GM19043 (cell line): ENCODE results near the gene NOP53.
"Not testable (repeated sequence)": the region's sequence is repeated elsewhere in the genome, so short reads cannot be mapped to it uniquely, and the experiment has no call there.

Experiments used
- ATAC-seq: cut with Tn5 transposase; IDR thresholded peaks from one replicate; pipeline ENCODE4 v1.9.1; 2021; ENCODE audit warnings: low read depth; ENCODE audit not compliant: unreplicated experiment

The NOP53 gene

DNA sequence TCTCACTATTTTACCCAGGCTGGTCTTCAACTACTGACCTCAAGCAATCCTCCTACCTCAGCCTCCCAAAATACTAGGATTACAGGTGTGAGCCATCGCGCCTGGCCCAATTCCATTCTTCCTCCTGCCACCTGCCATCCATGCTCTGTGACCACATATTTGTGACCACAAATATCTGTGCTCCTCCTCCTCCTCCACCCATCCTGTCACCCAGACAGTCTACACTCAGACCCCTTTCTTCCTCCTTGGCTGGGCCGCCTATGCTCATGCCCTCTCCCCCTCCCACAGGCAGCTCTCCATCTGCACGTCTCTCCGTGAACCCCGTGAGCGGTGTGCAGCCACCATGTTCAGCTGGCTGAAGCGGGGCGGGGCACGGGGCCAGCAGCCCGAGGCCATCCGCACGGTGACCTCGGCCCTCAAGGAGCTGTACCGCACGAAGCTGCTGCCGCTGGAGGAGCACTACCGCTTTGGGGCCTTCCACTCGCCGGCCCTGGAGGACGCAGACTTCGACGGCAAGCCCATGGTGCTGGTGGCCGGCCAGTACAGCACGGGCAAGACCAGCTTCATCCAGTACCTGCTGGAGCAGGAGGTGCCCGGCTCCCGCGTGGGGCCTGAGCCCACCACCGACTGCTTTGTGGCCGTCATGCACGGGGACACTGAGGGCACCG, 28.9 kb upstream of the NOP53 start:
- no peak for ATAC-seq

DNA sequence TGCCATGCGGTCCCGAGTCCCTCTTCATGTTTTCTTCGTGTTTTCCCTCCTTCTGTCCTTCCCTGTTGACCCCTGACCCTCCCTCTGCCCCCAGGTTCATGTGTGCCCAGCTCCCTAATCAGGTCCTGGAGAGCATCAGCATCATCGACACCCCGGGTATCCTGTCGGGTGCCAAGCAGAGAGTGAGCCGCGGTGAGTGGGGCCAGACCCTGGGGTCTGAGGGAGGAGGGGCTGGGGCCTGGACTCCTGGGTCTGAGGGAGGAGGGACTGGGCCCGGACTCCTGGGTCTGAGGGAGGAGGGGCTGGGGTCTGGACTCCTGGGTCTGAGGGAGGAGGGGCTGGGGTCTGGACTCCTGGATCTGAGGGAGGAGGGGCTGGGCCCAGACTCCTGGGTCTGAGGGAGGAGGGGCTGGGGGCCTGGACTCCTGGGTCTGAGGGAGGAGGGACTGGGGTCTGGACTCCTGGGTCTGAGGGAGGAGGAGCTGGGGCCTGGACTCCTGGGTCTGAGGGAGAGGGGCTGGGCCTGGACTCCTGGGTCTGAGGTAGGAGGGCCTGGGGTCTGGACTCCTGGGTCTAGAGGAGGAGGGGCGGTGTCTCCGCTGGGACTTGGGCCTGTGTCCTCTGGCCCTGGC, 26.8 kb upstream of the NOP53 start:
- ATAC-seq: not testable (repeated sequence)

DNA sequence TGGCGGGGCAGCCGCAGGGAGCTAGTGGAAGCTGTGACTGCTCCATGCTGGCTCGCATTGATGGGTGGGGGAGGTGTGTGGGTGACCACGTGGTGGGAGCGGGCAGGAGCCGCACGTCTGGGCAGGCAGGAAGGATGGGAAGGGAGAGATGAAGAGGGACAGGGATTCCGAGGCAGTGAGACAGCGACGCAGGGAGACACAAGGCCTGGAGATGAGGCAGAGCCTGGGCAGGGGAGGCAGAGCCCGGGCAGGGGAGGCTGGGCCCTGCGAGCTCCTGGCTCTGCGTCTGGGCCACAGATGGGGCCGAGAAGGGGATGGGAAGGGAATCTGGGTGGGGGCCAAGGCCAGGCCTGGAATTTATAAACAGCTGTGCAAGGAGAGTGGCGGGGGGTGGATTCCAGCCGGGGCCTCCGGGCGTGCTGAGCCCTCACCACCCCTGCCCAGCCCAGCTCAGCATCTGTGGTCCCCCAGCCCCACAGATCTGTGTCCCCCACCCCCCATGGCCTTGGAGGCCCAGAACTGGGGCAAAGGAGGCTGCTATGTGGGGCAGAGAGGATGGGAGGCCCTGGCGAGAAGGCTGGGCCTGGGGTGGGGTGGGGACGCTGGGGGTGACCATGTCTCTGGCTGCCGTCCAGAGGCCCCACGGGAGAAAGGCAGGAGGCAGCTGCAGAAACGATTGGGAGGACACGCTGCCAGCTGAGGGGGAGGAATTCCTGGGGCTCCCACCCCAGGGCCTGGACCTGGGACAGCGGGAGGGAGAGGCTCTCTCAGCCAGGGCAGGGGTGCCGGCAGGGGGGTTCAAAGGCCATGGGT, 26.1 kb upstream of the NOP53 start:
- no peak for ATAC-seq

DNA sequence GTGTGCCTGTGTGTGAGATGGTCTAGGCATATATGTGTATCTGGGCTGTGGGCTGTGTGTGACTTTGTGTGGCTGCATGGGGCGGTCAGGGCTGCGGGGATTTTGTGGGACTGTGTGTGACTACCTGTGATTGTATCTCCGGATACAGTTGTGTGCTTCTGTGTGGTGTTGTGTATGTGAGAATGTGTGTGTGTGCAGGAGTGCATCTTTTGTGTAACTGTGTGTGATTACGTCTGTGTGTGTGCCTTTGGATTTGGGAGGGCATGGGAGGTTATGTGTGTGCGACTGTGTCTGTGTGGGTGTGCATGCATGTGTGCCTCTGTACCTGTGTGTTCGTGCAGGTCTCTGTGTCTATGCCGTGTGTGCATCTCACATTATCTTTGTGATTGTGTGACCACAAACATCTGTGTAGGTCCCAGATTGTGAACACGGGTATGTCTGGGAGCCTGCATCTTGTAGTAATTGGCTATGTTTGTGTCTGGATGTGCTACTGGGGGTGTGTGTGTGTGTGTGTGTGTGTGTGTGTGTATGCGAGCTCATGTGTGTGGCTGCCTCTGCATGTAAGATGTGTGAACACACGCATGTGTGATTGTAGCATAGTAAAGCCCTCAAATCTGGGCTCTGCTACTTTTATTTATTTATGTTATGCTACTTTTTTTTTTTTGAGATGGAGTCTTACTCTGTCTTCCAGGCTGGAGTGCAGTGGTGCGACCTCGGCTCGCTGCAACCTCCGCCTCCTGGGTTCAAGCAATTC, 24.5 kb upstream of the NOP53 start:
- no peak for ATAC-seq

DNA sequence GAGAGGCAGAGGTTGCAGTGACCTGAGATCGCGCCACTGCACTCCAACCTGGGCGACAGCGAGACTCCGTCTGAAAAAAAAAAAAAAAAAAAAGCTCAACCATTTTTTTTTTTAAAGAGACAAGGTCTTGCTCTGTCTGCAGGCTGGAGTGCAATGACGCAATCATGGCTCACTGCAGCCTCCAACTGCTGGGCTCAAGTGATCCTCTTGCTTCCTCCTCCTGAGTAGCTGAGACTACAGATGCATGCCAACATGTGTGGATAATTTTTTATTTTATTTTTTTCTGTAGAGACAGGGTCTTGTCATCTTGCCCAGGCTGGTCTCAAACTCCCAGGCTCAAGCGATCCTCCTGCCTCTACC, 21.8 kb upstream of the NOP53 start:
- ATAC-seq: no peak

DNA sequence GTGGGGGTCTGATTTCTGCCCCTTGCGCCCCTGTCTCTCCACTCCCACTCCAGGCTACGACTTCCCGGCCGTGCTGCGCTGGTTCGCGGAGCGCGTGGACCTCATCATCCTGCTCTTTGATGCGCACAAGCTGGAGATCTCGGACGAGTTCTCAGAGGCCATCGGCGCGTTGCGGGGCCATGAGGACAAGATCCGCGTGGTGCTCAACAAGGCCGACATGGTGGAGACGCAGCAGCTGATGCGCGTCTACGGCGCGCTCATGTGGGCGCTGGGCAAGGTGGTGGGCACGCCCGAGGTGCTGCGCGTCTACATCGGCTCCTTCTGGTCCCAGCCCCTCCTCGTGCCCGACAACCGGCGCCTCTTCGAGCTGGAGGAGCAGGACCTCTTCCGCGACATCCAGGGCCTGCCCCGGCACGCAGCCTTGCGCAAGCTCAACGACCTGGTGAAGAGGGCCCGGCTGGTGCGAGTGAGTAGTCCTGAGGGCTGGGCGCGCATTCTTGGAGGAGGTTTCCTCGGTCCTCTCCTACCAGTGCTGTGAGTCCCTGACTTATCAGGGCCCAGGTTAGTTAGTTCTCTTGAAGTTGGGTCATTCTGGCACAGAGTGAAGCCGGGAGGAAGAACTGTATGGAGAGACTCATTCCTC, 19.5 kb upstream of the NOP53 start:
- no peak for ATAC-seq

DNA sequence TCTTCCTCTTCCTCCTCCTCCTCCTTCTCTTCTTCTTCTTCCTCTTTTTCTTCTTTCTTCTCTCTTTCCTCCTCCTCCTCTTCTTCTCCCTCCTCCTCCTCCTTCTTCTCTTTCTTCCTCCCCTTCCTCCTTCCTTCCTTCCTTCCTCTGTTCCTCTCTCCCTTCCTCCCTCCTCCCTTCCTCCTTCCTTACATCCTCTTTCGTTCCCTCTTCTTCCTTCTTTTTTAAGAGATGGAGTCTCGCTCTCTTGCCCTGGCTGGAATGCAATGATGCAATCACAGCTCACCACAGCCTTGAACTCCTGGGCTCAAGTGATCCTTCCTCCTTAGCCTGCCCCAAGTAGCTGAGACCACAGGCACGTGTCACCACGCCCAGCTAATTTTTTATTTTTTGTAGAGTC, 18.9 kb upstream of the NOP53 start:
- ATAC-seq: no peak

DNA sequence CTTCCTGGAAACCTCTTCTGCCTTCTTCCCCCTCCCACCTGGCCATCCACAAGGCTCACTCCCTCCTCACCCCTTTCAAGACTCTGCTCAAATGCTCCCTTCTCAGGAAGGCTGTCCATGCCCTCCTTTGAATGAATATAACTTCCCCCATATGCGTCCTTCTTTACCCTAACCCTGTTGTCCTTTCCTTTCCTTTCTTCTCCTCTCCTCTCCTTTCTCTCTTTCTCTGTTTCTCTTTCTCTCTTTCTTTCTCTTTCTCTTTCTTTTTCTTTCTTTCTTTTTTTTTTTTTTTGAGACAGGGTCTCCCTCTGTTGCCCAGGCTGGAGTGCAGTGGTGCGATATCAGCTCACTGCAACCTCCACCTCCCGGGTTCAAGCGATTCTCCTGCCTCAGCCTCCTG, 17.1 kb upstream of the NOP53 start:
- ATAC-seq: not testable (repeated sequence)

DNA sequence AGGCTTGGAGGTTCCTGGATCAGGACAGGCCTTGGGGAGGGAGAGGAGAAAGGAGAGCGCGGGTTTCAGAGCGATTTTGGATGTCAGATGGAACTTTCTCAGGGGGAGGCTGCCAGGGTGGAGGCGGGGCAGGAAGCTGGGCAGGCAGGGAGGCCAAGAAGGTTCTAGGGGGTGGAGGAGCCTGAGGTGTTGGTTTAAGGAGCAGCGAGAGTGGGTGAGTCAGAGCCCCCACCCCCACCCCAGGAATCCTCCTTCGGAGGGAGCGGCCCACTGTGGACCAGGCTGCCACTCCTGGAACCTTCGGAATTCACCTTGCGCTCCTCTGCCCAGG, 15.9 kb upstream of the NOP53 start:
- ATAC-seq: no peak

DNA sequence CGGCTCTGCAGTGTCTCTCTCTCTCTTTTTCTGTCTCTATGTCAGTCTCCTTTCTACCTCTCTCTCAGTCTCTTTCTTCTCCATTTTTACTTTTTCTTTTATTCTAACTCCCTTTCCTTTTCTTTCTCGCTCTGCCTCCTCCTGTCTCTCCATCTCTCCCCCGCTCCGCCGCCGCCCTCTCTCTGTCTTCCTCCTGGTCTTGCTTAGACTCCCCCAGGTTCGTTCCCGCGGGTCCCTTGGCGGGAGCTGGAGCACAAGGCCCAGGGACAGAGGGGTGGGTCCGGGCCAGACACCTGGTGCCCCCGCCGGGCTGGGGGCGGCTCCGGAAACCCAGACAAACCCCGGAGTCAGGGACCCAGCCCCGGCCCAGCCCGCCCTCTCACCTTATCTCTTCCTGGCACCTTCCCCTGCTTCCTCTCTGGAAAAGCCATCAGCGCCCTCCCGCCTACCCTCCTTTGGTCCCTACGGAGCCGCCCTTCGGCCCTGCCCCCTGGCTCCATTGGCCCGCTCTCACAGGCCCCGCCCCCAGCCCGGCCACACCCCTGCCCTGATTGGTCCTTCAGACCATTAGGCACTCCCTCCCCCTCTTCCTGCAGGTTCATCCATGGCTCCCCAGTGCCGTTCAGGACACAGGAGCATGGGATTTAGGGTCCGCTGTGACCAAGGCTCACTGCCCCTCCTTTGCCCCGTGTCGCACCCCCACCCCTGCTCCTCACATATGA, 15.4 kb upstream of the NOP53 start:
- ATAC-seq: no peak

DNA sequence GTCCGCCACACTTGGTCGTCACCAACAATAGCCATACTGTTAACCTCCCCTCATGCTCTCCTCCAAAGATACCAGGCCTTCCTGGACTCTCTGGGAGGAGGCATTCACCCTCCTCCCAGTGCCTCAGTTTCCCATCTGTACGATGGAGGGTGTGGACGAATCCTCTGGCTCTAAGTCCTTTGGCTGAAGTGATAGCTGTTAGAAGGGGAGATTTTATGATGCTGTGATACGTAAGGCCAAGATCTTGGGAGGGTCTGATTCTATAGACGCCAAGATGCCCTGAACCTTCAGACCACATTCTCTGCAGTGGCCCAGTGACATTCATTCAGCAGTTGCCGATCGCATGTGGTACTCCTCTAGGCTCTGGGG, 14.8 kb upstream of the NOP53 start:
- no peak for ATAC-seq

DNA sequence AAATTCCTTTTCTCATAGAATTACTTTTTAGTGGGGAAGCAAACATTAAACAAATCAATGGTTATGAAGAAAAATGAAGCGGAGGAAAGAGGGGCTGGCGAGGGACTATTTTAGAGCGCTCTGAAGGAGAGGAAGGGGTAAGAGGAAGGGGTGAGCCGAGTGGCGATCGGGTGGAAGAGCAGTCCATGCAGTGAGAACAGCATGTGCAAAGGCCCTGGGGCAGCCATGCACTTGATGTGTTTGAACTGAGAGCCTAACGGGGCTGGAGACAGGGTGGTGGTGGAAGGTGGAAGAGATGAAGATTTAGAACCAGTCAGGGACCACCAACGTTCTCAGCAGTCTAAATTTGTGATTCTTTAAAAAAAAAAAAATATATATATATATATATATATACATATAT, 14.4 kb upstream of the NOP53 start:
- ATAC-seq: no peak

DNA sequence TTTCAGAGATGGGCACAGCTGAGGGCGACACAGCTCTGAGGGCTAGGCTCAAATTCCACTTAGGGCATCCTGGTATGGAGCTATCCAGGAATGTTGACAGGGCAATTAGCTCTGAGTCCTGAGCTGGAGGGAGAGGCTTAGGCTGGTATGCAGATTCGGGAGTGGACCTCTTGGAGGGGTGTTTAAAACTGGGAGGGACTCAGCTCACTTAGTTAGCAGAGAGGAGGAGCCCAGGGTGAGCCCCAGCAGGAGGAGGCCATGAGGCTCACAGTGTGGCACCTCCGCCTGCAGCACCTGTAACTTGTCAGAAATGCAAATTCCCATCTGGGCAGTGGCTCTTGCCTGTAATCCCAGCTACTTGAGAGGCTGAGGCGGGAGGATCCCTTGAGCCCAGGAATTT, 10.2 kb upstream of the NOP53 start:
- no peak for ATAC-seq

DNA sequence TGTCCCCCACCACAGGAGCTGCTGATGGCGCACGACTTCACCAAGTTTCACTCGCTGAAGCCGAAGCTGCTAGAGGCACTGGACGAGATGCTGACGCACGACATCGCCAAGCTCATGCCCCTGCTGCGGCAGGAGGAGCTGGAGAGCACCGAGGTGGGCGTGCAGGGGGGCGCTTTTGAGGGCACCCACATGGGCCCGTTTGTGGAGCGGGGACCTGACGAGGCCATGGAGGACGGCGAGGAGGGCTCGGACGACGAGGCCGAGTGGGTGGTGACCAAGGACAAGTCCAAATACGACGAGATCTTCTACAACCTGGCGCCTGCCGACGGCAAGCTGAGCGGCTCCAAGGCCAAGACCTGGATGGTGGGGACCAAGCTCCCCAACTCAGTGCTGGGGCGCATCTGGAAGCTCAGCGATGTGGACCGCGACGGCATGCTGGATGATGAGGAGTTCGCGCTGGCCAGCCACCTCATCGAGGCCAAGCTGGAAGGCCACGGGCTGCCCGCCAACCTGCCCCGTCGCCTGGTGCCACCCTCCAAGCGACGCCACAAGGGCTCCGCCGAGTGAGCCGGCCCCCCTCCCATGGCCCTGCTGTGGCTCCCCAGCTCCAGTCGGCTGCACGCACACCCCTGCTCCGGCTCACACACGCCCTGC, 4.4 kb upstream of the NOP53 start:
- no peak for ATAC-seq

DNA sequence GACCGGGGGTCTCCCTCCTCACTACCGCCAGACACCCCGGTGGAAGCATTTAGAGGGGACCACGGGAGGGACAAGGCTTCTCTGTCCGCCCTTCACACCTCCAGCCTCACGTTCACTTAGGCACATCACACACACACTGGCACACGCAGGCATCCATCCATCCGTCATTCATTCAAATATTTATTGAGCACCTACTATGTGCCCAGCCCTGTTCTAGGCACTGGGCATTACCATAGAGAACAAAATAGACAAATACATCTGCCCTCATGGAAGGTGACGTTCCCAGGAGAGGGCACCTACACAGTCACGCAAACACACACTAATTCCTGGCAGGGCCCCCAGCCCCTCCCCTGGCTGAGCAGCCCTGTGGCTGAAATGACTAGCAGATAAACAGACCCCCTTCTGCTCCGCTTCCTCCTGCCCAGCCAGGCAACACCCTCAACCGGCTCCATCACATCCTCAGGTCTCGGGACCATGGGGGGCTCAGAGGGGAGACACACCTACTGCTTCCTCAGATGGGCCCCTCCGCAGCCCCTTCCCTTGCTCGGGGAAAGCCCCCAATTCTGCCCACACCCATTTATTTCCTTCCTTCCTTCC, 3.7 kb upstream of the NOP53 start:
- ATAC-seq: no peak

DNA sequence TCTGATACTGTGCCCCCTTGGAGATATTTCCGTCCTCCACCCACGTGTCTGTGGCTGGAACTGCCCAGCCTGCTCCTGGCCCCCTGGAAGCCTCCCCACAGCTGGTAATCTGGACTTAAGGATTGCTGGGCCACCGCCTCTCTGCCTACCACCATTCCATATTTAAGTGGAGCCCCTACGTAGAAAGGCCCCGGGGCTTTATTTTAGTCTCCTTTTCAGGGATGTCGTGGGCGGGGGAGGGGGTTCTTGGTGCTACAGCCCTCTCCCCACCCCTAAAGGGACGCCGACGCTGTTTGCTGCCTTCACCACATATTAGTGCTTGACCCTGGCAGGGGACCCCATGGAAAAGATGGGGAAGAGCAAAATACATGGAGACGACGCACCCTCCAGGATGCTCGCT, 2.7 kb upstream of the NOP53 start:
- no peak for ATAC-seq

DNA sequence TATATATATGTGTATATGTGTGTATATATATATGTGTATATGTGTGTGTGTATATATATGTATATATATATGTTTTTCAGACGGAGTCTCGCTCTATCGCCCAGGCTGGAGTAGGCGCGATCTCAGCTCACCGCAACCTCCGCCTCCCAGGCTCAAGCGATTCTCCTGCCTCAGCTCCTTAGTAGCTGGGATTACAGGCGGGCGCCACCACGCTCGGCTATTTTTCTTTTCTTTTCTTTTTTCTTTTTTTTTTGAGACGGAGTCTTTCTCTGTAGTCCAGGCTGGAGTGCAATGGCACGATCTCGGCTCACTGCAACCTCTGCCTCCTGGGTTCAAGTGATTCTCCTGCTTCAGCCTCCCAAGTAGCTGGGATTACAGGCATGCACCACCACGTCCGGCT, 783 bp downstream of the NOP53 start:
- not testable (repeated sequence) for ATAC-seq

DNA sequence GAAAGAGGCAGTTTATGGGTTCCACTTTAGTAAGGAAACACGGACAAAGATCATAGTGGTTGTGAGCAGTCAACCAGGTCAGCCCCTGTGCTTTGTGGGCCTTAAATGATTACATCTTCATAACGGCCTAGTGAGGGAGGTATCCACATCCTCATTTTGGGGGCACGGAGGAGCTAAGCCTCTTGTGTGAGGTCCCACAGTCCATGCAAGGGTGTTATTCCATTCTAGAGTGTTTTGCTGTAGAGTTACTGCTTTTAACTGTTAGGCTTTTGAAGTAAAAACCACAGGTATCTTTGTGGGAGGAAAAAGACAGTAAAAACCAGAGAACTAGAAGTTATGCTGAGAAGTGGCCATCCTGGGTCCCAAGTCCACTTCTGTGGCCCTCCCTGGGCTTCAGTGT, 4.0 kb downstream of the NOP53 start:
- no peak for ATAC-seq

DNA sequence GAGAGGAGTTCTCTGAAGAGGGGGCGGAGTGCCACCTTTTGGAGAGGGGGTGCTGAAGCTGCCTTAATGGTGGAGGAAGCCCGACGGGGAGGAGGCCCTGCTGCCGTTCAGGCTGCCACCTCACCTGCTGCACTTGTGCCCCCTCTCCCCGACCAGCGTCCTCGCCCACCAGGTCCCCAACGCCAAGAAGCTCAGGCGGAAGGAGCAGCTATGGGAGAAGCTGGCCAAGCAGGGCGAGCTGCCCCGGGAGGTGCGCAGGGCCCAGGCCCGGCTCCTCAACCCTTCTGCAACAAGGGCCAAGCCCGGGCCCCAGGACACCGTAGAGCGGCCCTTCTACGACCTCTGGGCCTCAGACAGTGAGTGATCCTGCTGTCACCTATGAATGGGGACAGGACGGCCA, 5.4 kb downstream of the NOP53 start:
- no peak for ATAC-seq
